NK-92 (cell line): ENCODE data around the gene TBC1D21.

Experiments
- DNase-seq: peaks from one replicate; lab custom pipeline; 2025; ENCODE audit not compliant: unreplicated experiment; lab: John Stamatoyannopoulos, UW

The TBC1D21 gene

DNA sequence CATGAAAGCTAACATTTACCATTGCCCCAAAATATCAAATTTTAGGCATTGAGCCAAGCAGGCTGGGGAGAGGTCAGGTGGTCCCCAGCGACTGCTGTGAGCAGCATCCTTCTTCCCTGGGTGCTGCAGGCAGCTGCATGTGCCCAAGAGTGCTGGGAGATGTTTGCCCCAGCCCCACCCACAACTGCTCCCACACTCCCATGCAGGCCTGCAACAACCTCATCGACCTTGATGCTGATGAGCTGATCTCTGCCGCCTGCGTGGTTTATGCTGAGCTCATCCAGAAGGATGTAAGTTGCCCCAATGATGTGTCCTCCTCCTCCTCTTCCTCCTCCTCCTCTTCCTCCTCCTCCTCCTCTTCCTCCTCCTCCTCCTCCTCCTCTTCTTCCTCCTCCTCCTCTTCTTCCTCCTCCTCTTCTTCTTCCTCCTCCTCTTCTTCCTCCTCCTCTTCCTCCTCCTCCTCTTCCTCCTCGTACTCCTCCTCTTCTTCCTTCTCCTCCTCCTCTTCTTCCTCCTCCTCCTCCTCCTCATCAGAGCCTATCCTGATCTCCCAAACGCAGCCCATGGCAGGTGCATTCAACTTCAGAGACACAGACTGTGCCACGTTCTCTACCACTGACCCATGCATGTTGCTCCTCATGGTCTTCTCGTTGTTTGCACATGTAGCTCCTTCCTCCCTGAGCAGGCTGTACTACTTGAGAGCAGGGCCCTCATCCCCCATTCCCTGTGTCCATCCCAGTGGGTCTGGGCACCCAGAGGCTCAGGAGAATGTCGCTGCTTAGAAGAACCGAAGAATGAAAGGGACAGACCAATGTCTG lies 15.1 kb downstream of the TBC1D21 start:
- DNase-seq, result no peak

DNA sequence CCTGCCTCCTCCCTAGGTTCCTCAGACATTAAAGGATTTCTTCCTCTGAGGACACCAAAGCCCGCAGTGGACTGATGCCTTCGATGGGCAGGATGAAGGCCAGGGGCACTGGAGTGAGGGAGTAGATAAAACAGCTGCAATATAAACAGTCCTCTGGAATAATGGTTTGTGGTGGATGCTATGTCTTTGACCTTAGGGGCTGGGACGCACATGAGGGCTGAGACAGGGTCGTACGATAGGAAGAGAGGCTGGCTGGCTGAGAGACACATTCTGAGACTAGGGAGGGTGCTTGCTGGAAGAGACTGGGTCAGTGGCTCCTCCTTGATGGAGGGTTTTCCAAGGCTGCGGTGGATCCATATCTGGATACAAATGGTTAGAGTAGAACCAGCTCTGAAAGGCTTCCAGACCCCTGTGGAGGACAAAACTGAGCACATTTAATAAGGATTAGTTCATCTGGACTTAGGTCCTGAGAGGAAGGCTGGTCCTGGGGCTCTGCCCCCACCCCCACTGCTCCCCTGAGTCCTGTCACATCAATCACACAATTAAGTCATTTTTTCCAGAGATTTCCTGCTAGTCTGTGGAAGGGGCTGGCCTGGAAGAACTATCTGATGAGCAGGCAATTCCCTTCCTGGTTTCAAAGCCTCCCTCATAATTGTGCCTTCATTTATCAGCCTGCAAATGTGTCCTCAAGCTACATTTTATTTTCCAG lies 15.8 kb downstream of the TBC1D21 start:
- DNase-seq, result no peak

DNA sequence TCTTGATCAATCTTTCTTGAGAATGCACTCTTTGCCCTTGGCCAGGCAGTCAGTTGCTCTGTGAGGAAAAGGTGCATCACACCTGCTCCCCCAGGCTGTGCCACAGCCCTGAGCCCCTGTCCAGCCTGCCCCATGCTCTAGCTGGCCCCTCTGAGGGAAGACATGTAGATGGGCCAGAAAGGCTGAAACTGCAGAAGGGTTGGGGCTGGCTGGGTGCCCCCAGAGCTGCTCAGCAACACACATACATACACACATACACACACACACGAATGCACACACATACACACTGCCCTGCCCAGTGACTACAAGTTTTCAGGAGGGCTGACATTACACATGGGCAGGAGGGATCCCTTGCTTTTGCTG lies 16.4 kb downstream of the TBC1D21 start:
- DNase-seq, result no peak

DNA sequence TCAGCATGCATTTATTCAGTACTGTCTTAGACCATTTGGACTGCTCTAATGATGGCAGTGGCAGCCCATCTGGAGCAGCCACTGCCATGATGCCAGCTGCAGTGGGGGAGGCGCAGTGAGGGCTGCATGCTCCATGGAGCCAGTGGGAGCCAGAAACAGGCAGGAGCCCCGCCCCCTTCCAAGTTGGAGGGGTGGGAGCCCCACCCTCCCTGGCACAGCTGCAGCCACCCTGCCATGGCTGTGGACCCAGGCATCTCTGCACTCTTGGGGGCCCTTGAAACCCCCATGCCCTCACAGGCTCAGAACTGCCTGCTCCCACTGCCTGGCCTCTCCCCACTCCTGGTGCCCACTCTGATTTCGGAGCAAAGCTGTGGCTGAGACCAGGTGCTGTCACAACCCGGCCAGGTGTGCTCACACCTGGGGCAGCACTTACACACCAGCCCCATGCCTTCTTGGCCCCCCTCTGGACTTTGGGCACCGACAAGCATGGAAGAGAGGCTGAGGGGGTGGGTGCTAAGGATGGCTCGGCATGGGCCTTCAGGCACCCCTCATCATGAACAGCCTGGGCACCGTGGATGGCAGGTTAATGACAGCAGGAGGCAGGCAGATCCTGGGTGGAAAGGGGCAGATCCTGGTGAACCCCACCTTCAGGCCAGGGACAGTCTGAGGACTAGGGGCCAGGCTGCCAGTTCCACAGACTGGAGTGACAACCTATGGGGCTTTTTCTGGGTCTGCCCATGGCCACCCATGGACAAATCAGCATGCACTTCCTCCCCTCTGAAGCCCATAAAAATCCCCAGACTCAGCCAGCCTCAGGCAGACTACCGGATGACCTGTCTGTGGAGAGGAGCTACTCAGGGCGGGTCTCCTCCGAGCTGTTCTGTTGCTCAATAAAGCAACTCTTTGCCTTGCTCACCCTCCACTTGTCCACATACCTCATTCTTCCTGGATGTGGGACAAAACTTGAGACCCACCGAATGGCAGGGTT lies 18.3 kb downstream of the TBC1D21 start:
- no peak for DNase-seq

DNA sequence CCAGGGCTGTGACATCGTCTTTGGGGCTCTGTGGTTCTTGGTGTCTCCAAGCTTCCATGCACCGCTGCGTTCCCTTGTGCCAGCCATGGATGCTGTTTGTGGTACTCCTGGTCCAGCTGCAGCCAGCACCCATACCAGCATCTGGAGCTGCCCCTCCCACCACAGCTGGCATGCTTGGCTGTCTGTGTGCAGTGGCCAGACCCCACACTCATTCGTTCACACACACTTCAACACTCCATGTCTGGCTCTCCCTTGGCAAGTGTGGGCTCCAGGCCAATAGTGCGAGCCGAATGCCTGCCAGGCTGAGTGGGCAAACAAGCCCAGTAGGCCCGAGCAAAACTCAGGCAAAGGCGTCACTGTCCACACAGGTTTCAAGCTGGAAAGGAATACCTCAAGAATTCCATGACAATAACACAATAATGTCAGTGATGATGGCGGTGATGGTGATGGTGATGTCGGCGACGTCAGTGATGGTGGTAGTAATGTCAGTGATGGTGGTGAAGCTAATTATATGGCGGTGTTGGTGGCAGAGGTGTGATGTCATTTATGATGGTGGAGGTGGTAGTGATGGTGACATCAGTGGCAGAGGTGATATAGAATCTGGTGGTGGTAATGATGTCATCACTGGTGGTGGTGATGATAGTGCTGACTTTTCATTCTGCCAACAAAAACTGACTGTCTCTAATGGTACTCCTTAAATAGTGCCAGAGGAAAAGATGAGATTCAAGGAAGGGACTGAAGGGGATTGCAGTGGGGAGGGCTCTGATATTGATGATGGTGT lies 19.3 kb downstream of the TBC1D21 start:
- DNase-seq, result no peak

DNA sequence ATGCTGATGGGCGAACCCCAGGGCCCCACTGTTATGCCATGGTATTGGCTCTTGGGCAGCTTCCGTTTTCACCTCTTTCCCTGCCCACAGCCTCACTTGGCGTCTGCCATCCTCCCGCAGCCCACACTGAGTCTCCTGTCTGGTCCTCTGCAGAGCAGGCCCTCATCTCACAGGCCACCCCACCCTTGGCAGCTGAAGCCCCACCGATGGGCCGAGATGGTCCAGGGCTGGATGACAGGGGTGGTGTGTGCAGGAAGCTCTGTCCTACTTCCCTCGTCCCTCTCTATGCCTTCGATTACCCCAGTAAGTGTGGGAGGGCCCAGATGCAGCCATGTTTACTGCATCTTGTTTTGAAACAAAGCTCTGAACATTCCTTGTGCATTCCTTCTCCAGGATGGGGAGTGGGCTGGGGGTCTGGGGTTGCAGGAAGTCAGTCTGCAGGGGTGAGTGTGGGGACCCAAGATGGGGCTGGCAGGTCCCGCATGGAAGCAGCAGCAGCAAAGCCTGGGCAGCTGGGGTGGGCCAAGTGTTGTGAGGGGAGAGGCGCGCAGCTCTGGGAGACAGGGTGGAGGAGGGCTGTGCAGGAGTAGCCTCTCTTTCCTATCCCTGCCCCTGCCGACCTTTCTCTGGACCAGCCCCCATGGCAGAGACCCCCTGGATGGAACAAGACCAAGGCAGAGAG lies 20.9 kb downstream of the TBC1D21 start:
- DNase-seq, result no peak

DNA sequence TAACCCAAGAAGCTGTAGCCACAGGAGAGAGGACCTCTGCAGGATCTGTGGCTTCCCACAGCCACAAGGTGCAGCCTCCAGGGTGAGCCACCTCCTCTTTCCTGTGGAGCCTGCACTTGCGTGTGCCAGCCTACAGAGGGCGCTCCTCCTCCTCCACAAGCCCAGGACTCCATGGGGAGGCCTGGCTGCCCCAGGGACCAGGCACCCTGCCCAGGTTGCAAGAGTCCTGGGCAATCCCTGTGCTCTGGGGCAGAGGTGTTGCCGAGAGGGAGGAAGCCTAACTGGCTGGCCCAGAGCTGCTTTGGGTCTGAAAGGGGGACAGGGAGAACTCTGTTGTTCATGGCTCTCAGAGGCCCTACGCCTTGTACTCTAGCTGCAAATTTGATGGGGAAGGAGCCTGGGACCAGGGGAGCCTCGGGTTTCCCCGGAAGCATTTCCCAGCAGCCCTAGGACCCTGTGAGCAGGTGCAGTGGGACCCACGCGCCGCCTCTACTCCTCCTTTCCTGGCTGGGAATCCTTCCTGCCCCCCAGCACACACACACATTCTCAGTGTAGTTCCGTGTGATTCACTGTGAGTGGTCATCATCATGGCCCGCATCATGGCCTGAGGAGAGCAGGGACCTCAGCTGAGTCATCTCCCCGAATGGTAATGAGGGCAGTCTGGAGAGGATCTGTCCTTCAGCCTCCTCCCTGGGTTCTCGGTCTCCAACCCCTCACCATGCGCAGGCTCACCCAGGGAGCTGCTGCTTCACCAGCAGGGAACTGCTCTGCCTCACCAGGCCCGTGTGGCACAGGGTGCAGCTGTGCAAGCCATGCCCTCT lies 24.3 kb downstream of the TBC1D21 start:
- DNase-seq, result no peak

DNA sequence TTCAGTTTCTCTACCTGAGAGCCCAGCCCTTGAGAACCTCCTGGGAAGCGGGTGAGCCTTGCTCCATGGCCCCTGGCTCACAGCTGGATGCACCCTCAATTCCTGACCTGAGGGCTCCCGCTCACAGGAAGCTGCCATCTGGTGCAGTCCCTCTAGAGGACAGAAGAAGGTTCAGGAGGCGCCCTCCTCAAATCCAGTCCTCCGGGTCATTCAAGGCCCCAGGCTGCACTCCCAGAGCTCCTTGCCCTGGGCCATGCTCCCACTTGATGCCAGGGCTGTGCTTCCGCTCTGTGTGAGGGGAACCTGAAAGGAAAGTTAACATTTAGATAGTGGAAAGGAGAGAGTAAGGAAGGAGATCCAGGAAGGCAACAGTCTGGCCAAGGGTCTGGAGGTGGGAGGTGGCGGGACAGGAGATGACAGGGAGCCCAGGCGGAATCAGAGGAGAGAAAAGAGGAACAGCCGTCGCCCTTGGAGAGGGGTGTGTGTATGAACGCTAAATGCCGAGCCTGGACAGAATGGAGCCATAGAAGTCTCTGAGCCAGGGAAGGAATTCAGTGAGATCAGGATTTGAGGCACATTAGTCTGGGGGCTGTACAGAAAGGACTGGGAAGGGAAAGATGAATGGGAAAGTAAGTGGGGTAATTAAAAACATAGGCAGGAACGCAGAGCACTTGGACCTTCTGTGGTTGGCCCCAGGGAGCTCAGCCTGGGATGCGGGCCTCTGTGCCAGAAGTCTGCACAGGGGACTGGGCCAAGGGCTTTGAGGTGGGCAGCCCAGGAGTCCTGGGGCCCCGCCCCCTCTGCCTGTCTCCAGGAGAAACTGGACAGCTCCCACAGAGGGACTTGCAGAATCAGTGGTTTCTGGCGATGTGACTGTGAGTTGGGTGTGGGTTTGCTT lies 26.1 kb downstream of the TBC1D21 start:
- DNase-seq, result no peak

DNA sequence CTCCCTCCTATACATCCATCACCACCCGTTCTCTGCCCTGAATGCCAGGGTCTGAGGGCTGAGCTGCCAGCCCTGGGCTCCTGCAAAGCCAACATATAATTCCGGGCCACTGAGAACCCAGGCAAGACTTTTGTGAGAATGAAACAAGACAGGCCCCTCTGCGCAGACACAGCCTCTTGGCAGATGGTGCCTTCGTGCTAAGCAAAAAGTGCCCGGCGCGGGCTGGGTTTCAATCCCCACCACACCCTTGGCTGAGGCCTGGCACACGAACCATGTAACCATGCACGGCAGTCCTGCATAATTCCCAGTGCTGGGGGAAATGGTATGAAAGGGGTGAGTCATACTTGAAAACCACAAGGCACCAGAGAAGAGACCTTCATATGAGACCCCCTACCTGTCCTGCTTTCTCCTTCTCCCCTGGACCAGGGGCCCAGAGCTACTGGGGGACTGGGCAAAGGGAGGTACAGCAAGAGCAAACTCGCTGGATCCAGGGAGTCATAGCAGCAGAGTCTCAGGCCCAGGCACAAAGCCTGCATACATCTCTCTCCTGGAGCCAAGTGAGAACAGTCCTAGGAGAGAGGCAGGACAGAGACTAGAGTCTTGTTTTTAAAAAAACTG lies 26.8 kb downstream of the TBC1D21 start:
- DNase-seq, result no peak

DNA sequence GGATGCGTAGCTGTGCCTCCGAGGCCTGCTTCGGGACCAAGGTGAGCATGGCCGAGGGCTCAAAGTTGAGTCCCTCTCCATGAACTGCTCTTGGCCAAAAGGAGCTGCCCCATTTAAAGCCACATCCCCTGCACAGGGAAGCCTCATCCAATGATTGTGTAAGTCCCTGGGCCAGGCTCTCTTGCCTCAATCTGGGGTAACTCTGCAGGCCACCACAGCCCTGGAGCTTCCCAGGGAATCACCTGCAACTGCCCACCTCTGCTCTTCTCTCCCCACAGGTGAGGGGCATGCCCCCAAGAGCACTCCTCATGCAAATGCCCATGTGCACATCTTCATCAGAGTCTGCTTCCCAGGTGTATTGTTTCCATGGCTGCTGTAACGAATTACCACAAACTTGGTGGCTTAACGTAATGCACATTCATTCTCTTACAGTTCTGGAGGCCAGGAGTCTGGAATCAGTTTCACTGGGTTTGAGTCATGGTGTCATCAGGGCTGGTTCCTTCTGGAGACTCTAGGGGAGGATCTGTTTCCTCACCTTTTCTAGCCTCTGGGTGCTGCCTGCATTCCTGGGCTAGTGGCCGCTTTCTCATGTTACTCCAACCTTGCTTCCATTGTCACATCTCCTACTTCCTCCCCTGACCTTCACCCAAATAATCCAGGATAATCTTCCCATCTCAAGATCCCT lies 27.9 kb downstream of the TBC1D21 start:
- no peak for DNase-seq

DNA sequence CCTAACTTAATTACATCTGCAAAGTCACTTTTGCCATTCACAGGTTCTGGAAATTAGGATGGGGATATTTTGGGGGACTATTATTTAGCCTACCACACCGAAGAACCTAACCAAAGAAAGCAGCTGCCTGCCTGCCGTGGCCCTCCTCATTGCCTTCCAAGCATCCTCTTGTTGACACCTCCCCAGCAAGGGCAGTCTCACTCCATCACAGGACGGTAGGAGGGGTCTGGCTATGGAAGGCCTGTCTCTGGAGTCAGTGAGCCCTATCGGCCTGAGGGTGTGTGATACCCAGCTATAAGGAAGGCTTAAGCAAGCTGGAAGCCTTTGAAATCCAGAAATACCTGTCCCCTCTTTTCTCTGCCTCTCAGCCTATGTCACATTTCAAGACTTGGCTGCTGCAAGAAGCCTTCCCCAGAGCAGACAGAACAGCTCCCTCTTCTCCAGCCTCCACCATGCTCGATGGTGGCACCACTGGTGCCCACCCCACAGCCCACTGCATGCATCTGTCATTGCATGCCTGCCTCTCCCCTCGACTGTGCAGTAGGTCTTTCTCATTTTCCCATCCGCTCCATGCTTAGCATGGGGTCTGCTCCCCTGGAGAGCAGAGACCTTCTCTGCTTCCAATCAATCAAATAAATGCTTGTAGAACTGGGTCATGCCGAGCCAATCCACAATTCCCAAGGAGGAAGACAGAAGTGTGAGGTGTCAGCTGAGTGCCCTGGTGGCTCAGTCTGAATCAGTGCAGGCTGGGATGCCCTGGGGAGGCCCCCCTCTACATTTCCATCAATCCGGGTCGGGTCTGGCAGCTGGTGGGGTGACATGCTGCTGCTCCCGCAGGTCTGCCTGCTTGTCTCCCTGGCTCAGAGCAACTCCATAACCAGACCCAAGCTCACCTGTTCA lies 29.0 kb downstream of the TBC1D21 start:
- no peak for DNase-seq

DNA sequence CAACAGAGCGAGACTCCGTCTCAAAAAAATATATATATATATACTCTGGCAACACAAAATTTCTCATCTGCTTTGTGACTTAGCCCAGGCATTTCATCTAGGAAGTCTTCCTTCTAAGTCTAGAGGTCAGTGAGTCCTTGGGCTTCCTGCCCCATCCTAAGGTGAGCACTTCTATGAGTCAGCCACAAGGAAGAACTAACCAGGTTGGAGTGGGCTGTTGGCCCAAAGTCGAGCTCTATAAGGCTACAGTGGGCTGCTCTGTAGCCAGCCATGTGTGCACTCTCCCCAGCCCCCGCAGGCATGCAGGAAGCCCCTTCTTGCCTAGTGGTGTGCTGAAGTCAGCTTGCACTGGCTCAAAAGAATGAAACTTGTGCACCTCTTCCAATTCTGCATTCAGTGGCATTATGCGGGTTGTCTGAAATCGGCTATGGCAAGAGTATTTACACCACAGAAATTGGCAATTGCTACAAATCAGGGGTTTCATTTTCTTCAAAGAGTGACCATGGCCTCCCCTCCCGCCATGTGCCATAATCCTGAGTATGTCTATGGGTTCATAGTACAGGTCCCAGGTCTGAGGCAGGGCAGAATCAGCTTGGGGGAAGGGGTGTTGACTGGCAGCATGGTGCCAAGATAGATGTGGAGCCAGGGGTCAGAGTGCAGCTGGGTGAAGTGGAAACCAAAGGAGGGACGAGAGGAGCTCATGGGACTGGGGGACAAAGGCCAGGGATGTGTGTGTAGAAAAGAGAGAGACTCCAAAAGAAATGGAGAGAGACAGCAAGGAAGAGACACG lies 30.9 kb downstream of the TBC1D21 start:
- no peak for DNase-seq

DNA sequence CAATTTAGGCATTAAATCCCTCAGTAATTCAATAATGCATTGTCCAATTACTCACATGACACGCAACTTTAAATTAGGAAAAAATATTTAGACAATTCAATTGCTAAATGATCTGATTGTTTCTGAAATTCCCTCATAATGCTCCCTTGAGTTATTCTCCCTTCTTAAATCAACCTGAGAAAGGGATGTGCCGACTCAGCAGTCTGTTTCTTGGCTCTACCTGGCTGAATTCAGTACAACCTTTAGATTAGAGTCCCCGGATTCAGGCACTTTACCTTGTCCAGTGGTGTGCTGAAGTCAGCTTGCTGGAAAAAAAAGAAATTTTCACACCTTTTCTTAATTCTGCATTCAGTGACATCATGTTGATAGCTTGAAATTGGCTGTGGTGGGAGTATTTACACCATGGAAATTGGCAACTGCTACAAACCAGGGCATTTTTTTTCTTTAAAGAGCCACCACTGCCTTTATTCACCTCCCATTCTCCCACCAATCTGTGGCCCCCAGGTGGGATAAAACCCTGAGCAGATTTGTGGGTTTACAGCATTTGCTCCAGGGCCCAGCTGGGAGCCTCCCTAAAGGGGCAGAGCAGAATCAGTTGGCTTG lies 32.0 kb downstream of the TBC1D21 start:
- DNase-seq, result no peak

DNA sequence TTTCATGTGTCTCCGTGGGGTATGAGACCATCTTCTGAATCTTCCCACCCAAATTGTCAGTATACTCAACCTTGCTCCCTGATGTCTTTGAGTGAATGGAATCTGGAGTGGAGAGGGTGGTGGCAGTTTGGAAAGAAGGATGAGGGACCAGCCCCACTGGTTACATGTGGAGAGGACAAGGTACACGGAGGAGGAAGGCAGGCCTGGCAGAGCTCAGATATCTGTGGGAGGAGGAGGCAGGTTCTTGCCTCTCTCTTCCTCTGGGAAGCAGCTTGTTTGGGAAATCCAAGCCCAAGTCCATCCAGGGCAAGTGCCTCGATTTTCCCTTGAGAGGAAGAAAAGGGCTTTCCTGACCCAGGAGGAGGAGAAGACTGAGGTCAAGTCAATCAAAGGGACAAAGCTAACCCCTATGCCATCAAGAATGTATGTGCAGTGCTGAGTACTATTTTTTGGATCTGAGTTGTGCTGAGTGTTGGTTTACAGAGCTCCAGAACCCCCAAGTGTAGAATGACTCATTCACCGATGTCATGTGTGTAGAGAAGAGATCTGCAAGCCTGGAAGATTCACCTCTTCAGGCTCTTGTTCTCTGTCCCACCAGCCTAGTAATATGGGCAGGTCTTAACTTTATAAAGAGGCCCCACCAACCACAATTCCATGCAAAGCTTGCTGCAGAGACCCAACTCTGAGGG lies 33.1 kb downstream of the TBC1D21 start:
- DNase-seq, result no peak

DNA sequence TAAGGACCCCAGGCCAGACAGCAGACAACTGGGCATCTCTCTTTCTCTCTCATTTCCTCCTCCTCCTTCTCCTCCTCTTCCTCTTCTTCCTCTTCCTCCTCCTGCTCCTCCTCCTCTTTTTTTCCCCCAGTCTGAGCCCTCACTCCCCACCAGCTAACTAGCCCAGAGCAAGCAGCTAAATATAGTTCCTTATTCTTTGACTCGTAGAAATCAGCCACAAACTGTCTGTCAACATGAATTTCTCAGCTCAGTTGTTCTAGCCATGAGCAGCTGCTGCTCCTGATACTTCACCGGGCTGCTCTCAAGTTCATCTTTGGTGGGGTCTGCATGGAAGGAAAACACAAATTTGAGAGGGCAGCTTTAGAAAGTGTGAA lies 33.7 kb downstream of the TBC1D21 start:
- no peak for DNase-seq
